Smooth muscle cell (in vitro differentiated cells): Measurements from ENCODE around the gene PRRG2. TPM values are rescaled to one million over a fixed set of nuclear protein-coding genes. Genes with fewer than 3 reads are reported as not detected.
A peak's percentile ranks its signal among the peaks of the same experiment; 100 is the strongest.

Source experiments
- DNase-seq: peaks from one replicate; lab custom pipeline; 2025; ENCODE audit not compliant: unreplicated experiment; lab: John Stamatoyannopoulos, UW
- H2AFZ ChIP-seq: fragments of 200-600 bp; sonication (generic); 2 replicates; pipeline ENCODE4 v1.6.0; 2016; ENCODE audit warnings: antibody characterized with exemption, low read depth, mild to moderate bottlenecking
- H3F3A ChIP-seq: fragments of 200-600 bp; sonication (generic); 2 replicates; pipeline ENCODE4 v1.6.0; 2017; ENCODE audit warnings: antibody characterized with exemption, low read depth
- H3K27ac ChIP-seq: fragments of 200-600 bp; sonication (generic); 2 replicates; pipeline ENCODE4 v1.5.1; 2016; ENCODE audit warnings: low read depth, mild to moderate bottlenecking
- H3K27me3 ChIP-seq: fragments of 200-600 bp; sonication (generic); 2 replicates; pipeline ENCODE4 v1.6.1; 2016; ENCODE audit warnings: low read depth, mild to moderate bottlenecking
- H3K36me3 ChIP-seq: fragments of 200-600 bp; sonication (generic); 2 replicates; pipeline ENCODE4 v1.5.1; 2016; ENCODE audit warnings: low read depth
- H3K4me1 ChIP-seq: fragments of 200-600 bp; sonication (generic); 2 replicates; pipeline ENCODE4 v1.5.1; 2016; ENCODE audit warnings: low read depth
- H3K4me2 ChIP-seq: fragments of 200-600 bp; sonication (generic); 2 replicates; pipeline ENCODE4 v1.6.0; 2016; ENCODE audit warnings: mild to moderate bottlenecking
- H3K4me3 ChIP-seq: fragments of 200-600 bp; sonication (generic); 2 replicates; pipeline ENCODE4 v1.5.1; 2016; ENCODE audit warnings: mild to moderate bottlenecking
- H3K79me2 ChIP-seq: fragments of 200-600 bp; sonication (generic); 2 replicates; pipeline ENCODE4 v1.6.0; 2016; ENCODE audit warnings: low read depth, mild to moderate bottlenecking
- H3K9ac ChIP-seq: fragments of 200-600 bp; sonication (generic); 2 replicates; pipeline ENCODE4 v1.6.0; 2016; ENCODE audit warnings: low read depth
- H3K9me3 ChIP-seq: fragments of 200-600 bp; sonication (generic); replicated peaks from 2 replicates; pipeline ENCODE4 v1.5.1; 2016; ENCODE audit warnings: low read depth
- H4K20me1 ChIP-seq: fragments of 200-600 bp; sonication (generic); 2 replicates; pipeline ENCODE4 v1.6.0; 2016; ENCODE audit warnings: low read depth
- WGBS: methylation state at CpG from one replicate; pipeline ENCODE4 v1.1.7; 2016; ENCODE audit warnings: low lambda C conversion rate; 5-methylcytosine and 5-hydroxymethylcytosine counted together
- polyA plus RNA-seq: library from polyadenylated mRNA; unstranded; fragments of >200 nt; fragmentation: Nextera tagmentation; extraction: Ambion mirVana; gene quantifications from 2 replicates; pipeline ENCODE4 v1.2.1, GENCODE V29; 2016
- total RNA-seq: library from RNA; depleted of rRNA; stranded (reverse); fragments of >200 nt; gene quantifications from 2 replicates; pipeline ENCODE4 v1.2.3, GENCODE V29; 2014
- TF ChIP-seq, protein P1 (sequence below): fragments of 200-600 bp; sonication (generic); IDR thresholded peaks from 2 replicates; pipeline ENCODE4 v1.5.1; 2017; ENCODE audit warnings: borderline replicate concordance, mild to moderate bottlenecking, antibody characterized with exemption; ENCODE audit not compliant: insufficient read depth, poor library complexity, severe bottlenecking

PRRG2 gene
- total and polyA plus RNA-seq, 2 experiments from 2014 or later, result 0.24 to 13.5 TPM

DNA sequence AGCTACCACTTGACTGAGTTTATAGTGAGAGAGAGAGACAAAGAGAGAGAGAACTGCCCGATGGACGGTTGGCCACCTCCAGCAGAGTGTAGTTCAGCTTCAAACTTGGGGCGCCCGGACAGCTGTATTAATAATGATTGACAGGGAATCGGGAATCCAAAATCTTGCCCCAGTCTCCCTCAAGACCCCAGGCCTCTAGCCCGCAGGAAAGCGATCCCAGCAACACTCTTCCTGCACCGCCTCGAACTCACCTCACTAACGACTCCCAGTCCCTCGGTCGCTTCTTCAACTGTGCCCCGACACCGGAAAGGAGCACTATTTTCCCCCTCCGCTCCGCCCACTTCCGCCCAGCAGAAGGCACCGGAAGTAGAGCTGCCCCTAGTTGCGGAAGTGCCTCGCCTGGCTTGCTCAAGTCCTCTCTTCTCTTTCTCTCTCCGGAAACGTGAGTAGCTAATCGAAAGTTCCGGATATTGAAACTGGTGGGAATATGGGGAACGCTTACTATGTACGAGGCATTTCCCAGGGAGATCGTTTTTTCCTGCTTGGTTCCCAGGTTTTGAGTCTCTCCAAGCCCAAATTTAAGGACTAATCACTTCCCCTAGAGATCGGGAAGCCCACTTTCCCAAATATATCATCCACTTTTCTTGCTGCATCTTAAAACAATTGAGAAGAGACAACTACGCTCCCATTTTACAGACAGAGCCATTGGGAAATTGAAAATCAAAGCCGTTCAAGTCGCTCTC is 681 bp upstream of the PRRG2 start, which contains the start of gene NOSIP:
Gene NOSIP, minus strand, starts transcription at position 293 of the 743 bp plus-strand sequence. CDS start 19,865 bp downstream, outside the sequence.
- Histone ChIP-seq H2AFZ (peak within 1 kb of the TSS; percentile 98), H3K9me3 (no peaks in the 10 kb centered on the region), H3K9ac (peak within 1 kb of the TSS; percentile 88), H3F3A (no peaks in the 10 kb centered on the region), H3K4me3 (peak within 1 kb of the TSS; percentile 76), H3K79me2 (peaks cover 45% of the 10 kb centered on the region), H3K27me3 (no peaks in the 10 kb centered on the region), H3K36me3 (peaks cover 5% of the 10 kb centered on the region), H3K4me1 (peaks cover 4% of the 10 kb centered on the region), H3K27ac (peak within 1 kb of the TSS; percentile 40), H3K4me2 (peak within 1 kb of the TSS; percentile 94), H4K20me1 (peaks cover 6% of the 10 kb centered on the region)
- DNase-seq, result peak; percentile 69
- TF ChIP-seq, protein P1, sequence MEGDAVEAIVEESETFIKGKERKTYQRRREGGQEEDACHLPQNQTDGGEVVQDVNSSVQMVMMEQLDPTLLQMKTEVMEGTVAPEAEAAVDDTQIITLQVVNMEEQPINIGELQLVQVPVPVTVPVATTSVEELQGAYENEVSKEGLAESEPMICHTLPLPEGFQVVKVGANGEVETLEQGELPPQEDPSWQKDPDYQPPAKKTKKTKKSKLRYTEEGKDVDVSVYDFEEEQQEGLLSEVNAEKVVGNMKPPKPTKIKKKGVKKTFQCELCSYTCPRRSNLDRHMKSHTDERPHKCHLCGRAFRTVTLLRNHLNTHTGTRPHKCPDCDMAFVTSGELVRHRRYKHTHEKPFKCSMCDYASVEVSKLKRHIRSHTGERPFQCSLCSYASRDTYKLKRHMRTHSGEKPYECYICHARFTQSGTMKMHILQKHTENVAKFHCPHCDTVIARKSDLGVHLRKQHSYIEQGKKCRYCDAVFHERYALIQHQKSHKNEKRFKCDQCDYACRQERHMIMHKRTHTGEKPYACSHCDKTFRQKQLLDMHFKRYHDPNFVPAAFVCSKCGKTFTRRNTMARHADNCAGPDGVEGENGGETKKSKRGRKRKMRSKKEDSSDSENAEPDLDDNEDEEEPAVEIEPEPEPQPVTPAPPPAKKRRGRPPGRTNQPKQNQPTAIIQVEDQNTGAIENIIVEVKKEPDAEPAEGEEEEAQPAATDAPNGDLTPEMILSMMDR, result no peak
- WGBS, result 6% methylated on average over 31 of the region's 31 CpGs

- no peak overlapping the region for H3K9ac ChIP-seq
- no peak overlapping the region for H3K27ac ChIP-seq
- H3K9me3 ChIP-seq, result no peaks in the 10 kb centered on the region
- no peaks in the 10 kb centered on the region for H3K27me3 ChIP-seq
- no peaks in the 10 kb centered on the region for H3F3A ChIP-seq
- peaks cover 19% of the 10 kb centered on the region for H3K79me2 ChIP-seq
- 77% methylated on average over 2 of the region's 2 CpGs for WGBS
- H3K4me3 ChIP-seq, result no peak overlapping the region
- TF ChIP-seq, protein P1, result no peak
- no peaks in the 10 kb centered on the region for H4K20me1 ChIP-seq
- no peak overlapping the region for H2AFZ ChIP-seq
- H3K4me2 ChIP-seq, result no peak overlapping the region
- H3K36me3 ChIP-seq, result no peaks in the 10 kb centered on the region
- peaks cover 4% of the 10 kb centered on the region for H3K4me1 ChIP-seq
- no peak for DNase-seq
Observed at GRCh38 chr19:49583239-49583638, 2.1 kb downstream of the PRRG2 start.

DNA sequence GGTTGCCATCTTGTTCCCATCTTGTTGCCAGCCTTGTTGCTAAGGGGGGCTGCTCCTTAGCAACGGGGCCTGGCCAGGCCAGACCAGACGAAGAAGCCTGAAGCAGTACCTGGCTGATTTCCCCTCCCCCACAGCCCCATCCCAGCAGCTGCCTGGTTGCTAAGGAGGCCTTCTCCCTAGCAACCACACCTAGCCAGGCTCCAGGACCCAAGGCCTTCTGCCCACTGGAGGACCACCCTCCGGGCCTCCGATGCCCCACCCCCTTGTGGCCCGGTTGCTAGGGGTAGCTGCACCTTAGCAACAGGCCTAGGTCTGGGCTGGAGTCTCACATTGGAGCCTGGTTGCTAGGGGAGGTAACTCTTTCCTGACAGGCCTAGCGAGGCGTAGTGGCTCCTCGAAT is 3.9 kb downstream of the PRRG2 start:
- no peak for DNase-seq
- Histone ChIP-seq H3K9me3 (no peaks in the 10 kb centered on the region), H2AFZ (no peak overlapping the region), H3K27ac (no peak overlapping the region), H3K36me3 (no peaks in the 10 kb centered on the region), H3F3A (no peaks in the 10 kb centered on the region), H3K4me2 (no peak overlapping the region), H3K4me1 (no peaks in the 10 kb centered on the region), H4K20me1 (no peaks in the 10 kb centered on the region), H3K27me3 (no peaks in the 10 kb centered on the region), H3K4me3 (no peak overlapping the region), H3K79me2 (peaks cover 1% of the 10 kb centered on the region), H3K9ac (no peak overlapping the region)
- TF ChIP-seq, protein P1, result no peak
- 78% methylated on average over 8 of the region's 8 CpGs for WGBS

GRCh38 chr19:49587227-49587626 is 6.1 kb downstream of the PRRG2 start:
- no peak overlapping the region for H3K4me2 ChIP-seq
- H3K79me2 ChIP-seq, result peaks cover 6% of the 10 kb centered on the region
- no peak for DNase-seq
- no peaks in the 10 kb centered on the region for H3K27me3 ChIP-seq
- TF ChIP-seq, protein P1, result no peak
- H4K20me1 ChIP-seq, result peaks cover 3% of the 10 kb centered on the region
- WGBS, result 93% methylated on average over 8 of the region's 8 CpGs
- H3K36me3 ChIP-seq, result no peaks in the 10 kb centered on the region
- H3K9me3 ChIP-seq, result no peaks in the 10 kb centered on the region
- no peak overlapping the region for H3K9ac ChIP-seq
- H2AFZ ChIP-seq, result no peak overlapping the region
- no peaks in the 10 kb centered on the region for H3K4me1 ChIP-seq
- peaks cover 2% of the 10 kb centered on the region for H3F3A ChIP-seq
- no peak overlapping the region for H3K27ac ChIP-seq
- H3K4me3 ChIP-seq, result no peak overlapping the region
